Right atrium auricular region (tissue), 2 donors: ENCODE results near the gene FOXF1. TPM values are rescaled to one million over a fixed set of nuclear protein-coding genes. Genes with fewer than 3 reads are reported as not detected.

Experiments used
- DNase-seq: peaks from one replicate; pipeline ENCODE4 v3.0.0-alpha.2; 2019; ENCODE audit warnings: low spot score
- H3K27ac ChIP-seq, 2 donors: fragments of 200-600 bp; sonication (generic); 1 replicate in 1 of 2; 2 replicates in 1 of 2; pipeline ENCODE4 v1.5.1; 2016 to 2019
- H3K27me3 ChIP-seq, 2 donors: fragments of 200-600 bp; sonication (generic); one replicate each; pipeline versions ENCODE4 v1.5.1 to v1.6.0; 2017 to 2019
- H3K36me3 ChIP-seq: fragments of 200-600 bp; sonication (generic); one replicate; pipeline ENCODE4 v1.5.1; 2016
- H3K4me1 ChIP-seq, 2 donors: fragments of 200-600 bp; sonication (generic); one replicate each; pipeline versions ENCODE4 v1.5.1 to v1.6.0; 2017 to 2019
- H3K4me3 ChIP-seq, 2 donors: fragments of 200-600 bp; sonication (generic); 1 replicate in 1 of 2; 2 replicates in 1 of 2; pipeline ENCODE4 v1.5.1; 2017 to 2019; ENCODE audit warnings: mild to moderate bottlenecking in 1 of 2, moderate library complexity in 1 of 2
- H3K9me3 ChIP-seq, 2 donors: fragments of 200-600 bp; sonication (generic); one replicate each; pipeline ENCODE4 v1.5.1; 2019
- total RNA-seq, 2 donors: library from RNA; depleted of rRNA; stranded (reverse); fragments of >200 nt; gene quantifications; one replicate each; pipeline ENCODE4 v1.1.0, GENCODE V29; 2016
- TF ChIP-seq, protein P1 (sequence below), 2 donors: fragments of 200-600 bp; sonication (generic); IDR thresholded peaks; one replicate each; pipeline ENCODE4 v1.5.1; 2019; ENCODE audit warnings: antibody characterized with exemption in 2 of 2

Gene FOXF1
- total RNA-seq, 2 donors from 2014 or later = 0.44 TPM; not detected in 1

DNA sequence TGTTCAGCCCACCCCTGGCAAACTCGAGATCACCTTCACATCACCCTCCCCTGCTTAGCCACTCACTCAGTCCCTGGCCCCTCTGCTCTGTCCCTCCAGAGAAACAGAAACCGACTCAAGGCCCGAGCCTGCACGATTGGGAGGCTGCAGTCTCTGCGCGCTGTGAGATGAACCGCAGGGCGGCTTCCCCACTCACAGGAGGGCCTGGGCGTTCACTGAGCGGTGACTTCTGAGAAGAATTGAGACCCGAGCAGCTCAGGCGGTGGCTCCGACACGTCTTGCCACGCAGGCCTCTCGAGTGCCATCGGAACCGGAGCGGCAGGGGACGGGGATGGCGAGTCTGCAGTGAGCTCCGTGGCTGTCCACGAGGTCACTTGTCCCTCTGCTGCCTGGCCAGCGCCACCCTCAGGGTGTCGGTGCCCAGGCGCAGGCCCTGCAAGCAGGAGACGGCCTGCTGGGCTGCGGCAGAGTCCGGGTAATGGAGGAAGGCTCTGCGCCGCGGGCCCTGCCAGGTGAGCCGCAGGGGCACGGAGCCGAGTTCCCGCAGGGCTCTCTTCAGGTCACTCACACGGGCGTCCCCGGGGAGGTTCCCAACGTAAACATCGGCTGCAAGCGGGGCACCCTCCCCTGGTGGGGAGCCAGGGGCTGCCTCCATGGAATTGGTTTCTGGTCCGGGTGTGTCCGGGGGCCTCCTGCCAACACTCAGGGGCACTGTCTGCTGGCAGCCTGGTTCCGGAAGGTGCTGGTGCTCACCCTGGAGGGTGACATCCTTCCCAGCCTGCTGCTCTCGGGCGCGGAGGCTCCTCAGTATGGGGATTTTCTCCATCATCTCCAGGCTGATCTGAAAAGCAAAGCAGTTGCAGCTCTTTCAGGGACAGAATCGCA lies 21.6 kb downstream of the FOXF1 start:
- H3K36me3 ChIP-seq = no peaks in the 10 kb centered on the region
- peaks cover 0 to 5% of the 10 kb centered on the region in 2 donors for H3K4me1 ChIP-seq
- DNase-seq = no peak
- TF ChIP-seq, protein P1, sequence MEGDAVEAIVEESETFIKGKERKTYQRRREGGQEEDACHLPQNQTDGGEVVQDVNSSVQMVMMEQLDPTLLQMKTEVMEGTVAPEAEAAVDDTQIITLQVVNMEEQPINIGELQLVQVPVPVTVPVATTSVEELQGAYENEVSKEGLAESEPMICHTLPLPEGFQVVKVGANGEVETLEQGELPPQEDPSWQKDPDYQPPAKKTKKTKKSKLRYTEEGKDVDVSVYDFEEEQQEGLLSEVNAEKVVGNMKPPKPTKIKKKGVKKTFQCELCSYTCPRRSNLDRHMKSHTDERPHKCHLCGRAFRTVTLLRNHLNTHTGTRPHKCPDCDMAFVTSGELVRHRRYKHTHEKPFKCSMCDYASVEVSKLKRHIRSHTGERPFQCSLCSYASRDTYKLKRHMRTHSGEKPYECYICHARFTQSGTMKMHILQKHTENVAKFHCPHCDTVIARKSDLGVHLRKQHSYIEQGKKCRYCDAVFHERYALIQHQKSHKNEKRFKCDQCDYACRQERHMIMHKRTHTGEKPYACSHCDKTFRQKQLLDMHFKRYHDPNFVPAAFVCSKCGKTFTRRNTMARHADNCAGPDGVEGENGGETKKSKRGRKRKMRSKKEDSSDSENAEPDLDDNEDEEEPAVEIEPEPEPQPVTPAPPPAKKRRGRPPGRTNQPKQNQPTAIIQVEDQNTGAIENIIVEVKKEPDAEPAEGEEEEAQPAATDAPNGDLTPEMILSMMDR (IDR thresholded peaks at IDR 0.05) = no peak
- no peaks in the 10 kb centered on the region for H3K9me3 ChIP-seq
- no peak overlapping the region for H3K4me3 ChIP-seq
- H3K27me3 ChIP-seq = no peaks in the 10 kb centered on the region
- peak overlapping the region; percentile 16 to 39 for H3K27ac ChIP-seq

DNA sequence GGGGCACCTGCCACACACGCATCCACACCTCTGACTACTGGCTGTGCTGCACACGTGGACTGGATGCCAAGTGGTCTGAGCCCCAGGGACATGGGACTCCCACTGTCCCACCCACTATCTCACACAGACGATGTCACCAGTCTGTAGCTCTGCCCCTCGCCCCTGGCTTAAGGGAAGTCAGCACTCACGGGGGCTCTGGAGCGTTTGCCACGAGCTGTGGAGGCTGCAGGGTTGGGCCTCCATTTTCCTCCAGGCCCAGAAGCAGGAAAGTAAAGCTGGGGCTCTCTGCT lies 22.1 kb downstream of the FOXF1 start:
- Histone ChIP-seq H3K27me3 (no peaks in the 10 kb centered on the region), H3K36me3 (peaks cover 4% of the 10 kb centered on the region), H3K4me3 (no peak overlapping the region), H3K4me1 (peaks cover 0 to 5% of the 10 kb centered on the region in 2 donors), H3K9me3 (no peaks in the 10 kb centered on the region), H3K27ac (no peak overlapping the region)
- DNase-seq = no peak
- TF ChIP-seq, protein P1 (IDR thresholded peaks at IDR 0.05) = no peak

GRCh38 chr16:86533076-86533475 lies 22.7 kb downstream of the FOXF1 start:
- Histone ChIP-seq H3K4me1 (peaks cover 0 to 5% of the 10 kb centered on the region in 2 donors), H3K9me3 (no peaks in the 10 kb centered on the region), H3K36me3 (peaks cover 10% of the 10 kb centered on the region), H3K27me3 (no peaks in the 10 kb centered on the region), H3K4me3 (no peak overlapping the region), H3K27ac (no peak overlapping the region)
- TF ChIP-seq, protein P1 (IDR thresholded peaks at IDR 0.05) = no peak
- DNase-seq = no peak

GRCh38 chr16:86533767-86534351 lies 23.5 kb downstream of the FOXF1 start:
- Histone ChIP-seq H3K27me3 (no peaks in the 10 kb centered on the region), H3K4me1 (peaks cover 0 to 5% of the 10 kb centered on the region in 2 donors), H3K36me3 (peaks cover 18% of the 10 kb centered on the region), H3K4me3 (no peak overlapping the region), H3K9me3 (no peaks in the 10 kb centered on the region), H3K27ac (no peak overlapping the region)
- TF ChIP-seq, protein P1 (IDR thresholded peaks at IDR 0.05) = no peak
- DNase-seq = no peak

DNA sequence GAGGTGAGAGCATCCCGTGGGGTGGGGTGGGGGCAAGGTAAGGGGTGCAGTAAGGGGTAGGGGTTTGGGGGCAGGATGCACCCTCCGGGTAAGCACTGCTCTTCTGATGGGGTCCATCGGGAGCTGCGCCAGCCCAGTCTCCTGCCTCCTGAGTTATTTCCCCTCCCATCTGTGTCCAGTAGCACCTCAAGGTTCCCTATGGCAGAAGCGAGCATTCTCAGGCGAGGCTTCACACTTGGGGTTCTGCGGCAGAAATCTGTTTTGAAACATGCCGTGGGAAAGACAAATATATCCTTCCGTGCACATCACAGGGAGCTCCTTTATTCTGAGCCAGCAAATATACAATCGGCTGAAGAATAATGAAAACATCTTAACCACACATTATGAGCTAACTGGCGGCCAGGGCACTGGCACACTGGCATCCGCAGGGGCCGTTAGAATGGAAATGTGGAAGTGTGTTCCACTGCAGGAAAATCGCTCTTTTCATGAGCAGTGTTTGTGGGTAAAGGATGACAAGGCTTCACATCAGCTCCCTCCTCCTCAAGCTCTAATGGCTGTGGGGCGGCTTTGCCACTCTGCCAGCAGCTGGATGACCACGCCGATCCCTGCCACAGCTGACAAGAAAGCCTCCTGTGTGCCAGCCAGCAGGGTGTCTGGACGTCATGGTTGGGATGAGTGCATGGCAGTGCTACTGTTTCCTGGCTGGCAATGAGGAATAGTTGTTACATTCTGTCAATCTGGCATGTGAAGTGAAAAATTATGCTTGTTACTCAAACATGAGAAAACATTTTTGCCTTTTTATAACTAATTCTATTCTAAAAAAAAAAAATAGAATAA lies 24.7 kb downstream of the FOXF1 start:
- no peaks in the 10 kb centered on the region for H3K9me3 ChIP-seq
- no peak overlapping the region for H3K27ac ChIP-seq
- H3K4me1 ChIP-seq = peaks cover 0 to 5% of the 10 kb centered on the region in 2 donors
- peaks cover 29% of the 10 kb centered on the region for H3K36me3 ChIP-seq
- DNase-seq = no peak
- TF ChIP-seq, protein P1 (IDR thresholded peaks at IDR 0.05) = no peak
- no peaks in the 10 kb centered on the region for H3K27me3 ChIP-seq
- no peak overlapping the region for H3K4me3 ChIP-seq
